ENCODE results near the gene TPRG1. TPM values are rescaled to one million over a fixed set of nuclear protein-coding genes. Genes with fewer than 3 reads are reported as not detected.

The TPRG1 gene
- total and polyA plus RNA-seq, 2 of the 8 experiments (the other 6 are each of a cell fraction or from before 2014, with no cell fraction given), result 0.37 to 0.47 TPM

DNA sequence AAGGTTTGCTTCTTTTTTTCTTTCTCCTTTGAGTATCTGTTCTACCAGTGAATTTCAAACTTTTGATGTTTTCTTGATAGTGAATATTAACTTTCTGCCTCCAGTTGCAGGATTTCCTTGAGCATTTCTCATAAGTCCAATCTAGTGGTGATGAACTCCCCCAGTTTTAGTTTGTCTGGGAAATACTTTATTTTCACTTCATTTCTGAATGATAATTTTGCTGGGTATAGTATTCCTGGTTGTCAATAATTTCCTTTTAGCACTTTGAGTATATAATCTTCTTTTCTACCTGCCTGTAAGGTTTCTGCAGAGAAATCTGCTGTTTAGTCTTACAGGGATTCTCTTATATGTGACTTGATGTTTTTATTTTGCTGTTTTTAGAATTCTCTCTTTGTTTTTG is 21.0 kb downstream of the TPRG1 start (continued):
- TF ChIP-seq TBP (IDR thresholded peaks at IDR 0.05; ENCODE audit: low read depth, low read length) (no peak), CEBPB (IDR thresholded peaks at IDR 0.05; ENCODE audit: low read depth, low read length) (no peak)

Measured in H1 (cell line).